MM.1S (cell line): ENCODE results near the gene CBY2.

Source experiments
- EZH2phosphoT487 ChIP-seq: fragments of 300-600 bp; sonication (generic); IDR thresholded peaks from 2 replicates; pipeline ENCODE4 v1.6.1; 2018; ENCODE audit warnings: antibody characterized with exemption, low read length
- TF ChIP-seq, protein P1 (sequence below): fragments of 300-600 bp; sonication (generic); IDR thresholded peaks from 2 replicates; pipeline ENCODE4 v1.5.1; 2016; ENCODE audit warnings: antibody characterized with exemption, low read length, mixed read lengths

GRCh38 chr13:45654633-45655349, 47.3 kb upstream of the CBY2 start:
- TF ChIP-seq, protein P1, sequence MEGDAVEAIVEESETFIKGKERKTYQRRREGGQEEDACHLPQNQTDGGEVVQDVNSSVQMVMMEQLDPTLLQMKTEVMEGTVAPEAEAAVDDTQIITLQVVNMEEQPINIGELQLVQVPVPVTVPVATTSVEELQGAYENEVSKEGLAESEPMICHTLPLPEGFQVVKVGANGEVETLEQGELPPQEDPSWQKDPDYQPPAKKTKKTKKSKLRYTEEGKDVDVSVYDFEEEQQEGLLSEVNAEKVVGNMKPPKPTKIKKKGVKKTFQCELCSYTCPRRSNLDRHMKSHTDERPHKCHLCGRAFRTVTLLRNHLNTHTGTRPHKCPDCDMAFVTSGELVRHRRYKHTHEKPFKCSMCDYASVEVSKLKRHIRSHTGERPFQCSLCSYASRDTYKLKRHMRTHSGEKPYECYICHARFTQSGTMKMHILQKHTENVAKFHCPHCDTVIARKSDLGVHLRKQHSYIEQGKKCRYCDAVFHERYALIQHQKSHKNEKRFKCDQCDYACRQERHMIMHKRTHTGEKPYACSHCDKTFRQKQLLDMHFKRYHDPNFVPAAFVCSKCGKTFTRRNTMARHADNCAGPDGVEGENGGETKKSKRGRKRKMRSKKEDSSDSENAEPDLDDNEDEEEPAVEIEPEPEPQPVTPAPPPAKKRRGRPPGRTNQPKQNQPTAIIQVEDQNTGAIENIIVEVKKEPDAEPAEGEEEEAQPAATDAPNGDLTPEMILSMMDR, result no peak
- no peak for TF ChIP-seq EZH2phosphoT487
